SK-MEL-5 (cell line): ENCODE measurements around the gene IGFBP7. TPM values are rescaled to one million over a fixed set of nuclear protein-coding genes. Genes with fewer than 3 reads are reported as not detected.

ENCODE experiments used
- DNase-seq: peaks from one replicate; pipeline ENCODE4 v3.0.0-alpha.2; 2016; ENCODE audit warnings: low read depth, low spot score
- in situ Hi-C: cut with HindIII; loops from 2 replicates; pipeline ENCODE4 v1.10.0; 2016; ENCODE audit warnings: low sequenced_read_pairs, high pct_unique_total_duplicates, low pct_unique_long_range_greater_than_20kb
- polyA plus RNA-seq, 2 experiments: library from polyadenylated mRNA; depleted of rRNA; stranded (reverse); fragments of >200 nt; gene quantifications; 2 replicates each; pipeline ENCODE4 v1.2.3, GENCODE V29; 2015
- total RNA-seq: library from RNA; depleted of rRNA; stranded (reverse); fragments of >200 nt; shearing (Covaris generic); gene quantifications from 2 replicates; pipeline ENCODE4 v1.2.3, GENCODE V29; 2014; rRNA removed

IGFBP7 gene
- total RNA-seq = 210 and 214 TPM in 2 replicates
- polyA plus RNA-seq (2015; cell fraction: cytosol; rRNA removed) = 312 and 354 TPM in 2 replicates
- 79.2 and 85.7 TPM in 2 replicates for polyA plus RNA-seq (2015; cell fraction: nucleus; rRNA removed)

GRCh38 chr4:57109847-57110639, at the start of gene IGFBP7:
Gene IGFBP7 (minus strand): TSS chr4:57110385. CDS start chr4:57110351, 34 bp downstream.
- in situ Hi-C loops = no loop called here
- DNase-seq = peak; percentile 24

GRCh38 chr4:57159866-57160265, 49.7 kb upstream of the IGFBP7 start:
- in situ Hi-C loops = no loop called here
- no peak for DNase-seq

DNA sequence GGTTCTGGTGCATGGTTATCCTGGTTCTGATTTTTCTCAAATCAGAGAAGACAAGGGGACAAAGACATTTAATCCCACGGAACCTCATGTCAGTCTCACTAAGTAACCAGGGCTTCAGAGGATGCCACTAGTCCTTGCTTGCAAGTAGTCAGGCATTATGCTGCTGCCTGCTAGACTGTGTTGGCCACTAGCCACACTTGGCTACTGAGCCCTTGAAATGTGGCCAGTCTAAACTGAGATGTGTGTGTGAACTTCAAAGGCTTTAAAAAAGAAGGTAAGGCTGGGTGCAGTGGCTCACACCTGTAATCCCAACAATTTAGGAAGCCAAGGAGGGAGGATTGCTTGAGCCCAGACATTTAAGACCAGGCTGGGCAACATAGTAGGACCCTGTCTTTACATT, 48.6 kb upstream of the IGFBP7 start:
- DNase-seq = no peak
- in situ Hi-C loops = no loop called here

GRCh38 chr4:57158221-57158620, 48.0 kb upstream of the IGFBP7 start:
- DNase-seq = peak; percentile 47
- in situ Hi-C loops = no loop called here

DNA sequence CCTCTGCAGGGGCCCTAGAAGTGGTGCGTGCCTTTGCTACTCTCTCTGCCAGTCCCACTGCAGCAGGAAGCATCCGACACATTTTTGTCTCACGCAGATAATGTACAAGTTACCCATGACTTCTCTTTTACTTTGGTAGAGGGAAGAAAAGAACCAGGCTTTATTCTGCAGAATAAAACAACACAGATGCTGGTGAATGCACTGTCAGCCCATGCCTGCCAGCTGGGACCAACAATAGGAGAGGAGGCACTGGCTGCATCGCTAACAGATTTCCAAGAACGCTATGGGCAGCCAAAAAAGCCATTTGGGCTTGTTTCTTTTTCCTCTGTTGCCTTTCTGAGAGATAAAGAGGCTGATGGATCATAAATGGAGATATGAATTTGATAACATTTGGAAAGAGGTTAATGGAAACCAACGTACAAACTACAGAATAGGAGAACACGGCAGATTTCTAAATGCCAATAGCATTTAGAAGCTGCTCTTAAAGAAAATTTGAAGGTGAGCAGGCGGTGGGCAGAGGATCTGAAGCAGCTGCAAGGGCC, 47.5 kb upstream of the IGFBP7 start:
- in situ Hi-C loops = no loop called here
- no peak for DNase-seq

- in situ Hi-C loops = no loop called here
- DNase-seq = no peak
These were observed 46.2 kb upstream of the IGFBP7 start for GRCh38 chr4:57156242-57156990.

GRCh38 chr4:57154926-57155325, 44.7 kb upstream of the IGFBP7 start:
- in situ Hi-C loops = no loop called here
- peak; percentile 68 for DNase-seq

DNA sequence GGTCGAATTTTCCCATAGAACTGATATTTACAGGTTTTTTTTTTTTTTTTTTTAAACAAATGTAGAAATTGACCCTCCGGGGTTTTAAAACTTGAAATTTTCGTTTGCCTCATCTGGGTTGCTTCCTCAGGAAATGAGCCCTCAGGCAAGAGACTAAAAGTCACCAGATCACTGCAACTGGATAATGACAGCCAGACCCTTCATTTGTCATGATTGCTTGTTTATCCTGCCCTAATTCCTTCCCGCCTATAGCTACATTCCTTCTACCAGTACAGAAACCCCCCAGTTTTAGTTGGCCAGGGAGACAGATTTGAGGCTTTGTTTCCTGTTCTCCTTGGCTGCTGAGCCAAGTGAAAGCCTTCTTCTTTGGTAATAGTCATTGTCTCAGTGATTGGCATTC, 44.0 kb upstream of the IGFBP7 start:
- in situ Hi-C loops = no loop called here
- peak; percentile 79 for DNase-seq

DNA sequence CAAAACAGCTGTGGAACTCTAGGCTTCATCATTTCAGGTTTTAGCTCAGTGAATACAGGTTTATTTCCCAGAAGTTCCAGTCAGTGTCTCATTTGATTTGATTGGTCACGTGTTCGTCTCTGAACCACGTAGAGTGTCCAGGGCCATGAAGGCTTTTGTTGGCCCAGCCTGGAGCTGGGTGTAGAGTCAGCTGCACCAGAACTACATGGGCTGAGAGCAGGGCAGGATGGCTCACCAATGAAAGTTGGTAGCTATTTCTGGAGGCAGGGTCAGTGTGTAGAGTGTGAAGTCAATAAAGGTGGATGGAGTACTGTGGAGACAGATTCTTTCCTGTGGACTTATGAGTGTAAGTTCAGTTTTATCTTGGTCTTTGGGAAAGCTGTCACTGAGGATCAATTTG, 43.0 kb upstream of the IGFBP7 start:
- in situ Hi-C loops = no loop called here
- no peak for DNase-seq

DNA sequence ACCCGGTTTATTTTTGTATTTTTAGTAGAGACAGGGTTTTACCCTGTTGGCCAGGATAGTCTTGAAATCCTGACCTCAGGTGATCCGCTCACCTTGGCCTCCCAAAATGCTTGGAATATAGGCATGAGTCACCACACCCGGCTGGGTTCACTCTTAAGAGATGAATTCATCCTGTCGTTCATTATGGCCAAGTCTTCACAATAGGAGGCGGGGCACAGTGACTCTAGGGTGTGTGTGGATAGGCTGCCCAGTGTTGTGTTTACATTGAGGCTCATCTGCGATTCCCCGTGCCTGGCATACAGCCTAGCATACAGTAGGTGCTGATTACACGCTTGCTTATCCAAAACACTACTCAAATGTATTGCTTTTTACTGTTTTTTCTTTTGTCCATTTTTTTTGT, 41.3 kb upstream of the IGFBP7 start:
- in situ Hi-C loops = no loop called here
- no peak for DNase-seq

DNA sequence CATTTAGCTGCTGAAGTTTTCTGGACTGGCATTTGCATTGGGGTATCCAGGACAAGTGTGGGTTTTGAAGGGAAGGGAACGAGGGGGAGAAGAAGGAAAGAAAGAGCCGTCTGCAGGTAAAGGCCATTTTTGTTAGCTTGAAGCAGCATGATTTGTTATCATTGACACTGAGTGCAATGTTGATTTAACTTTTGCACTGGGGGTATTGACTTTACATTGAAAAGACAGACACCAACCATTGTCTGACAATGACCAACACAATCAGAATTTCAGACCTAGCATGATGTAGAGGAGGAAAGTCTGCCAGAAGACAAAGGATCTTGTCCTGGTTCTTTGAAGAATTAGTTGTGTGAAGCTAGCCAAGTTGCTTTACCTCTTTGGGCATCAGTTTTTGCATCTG, 39.6 kb upstream of the IGFBP7 start:
- in situ Hi-C loops = no loop called here
- DNase-seq = no peak

GRCh38 chr4:57148831-57149505, 38.8 kb upstream of the IGFBP7 start:
- DNase-seq = no peak
- in situ Hi-C loops = no loop called here

DNA sequence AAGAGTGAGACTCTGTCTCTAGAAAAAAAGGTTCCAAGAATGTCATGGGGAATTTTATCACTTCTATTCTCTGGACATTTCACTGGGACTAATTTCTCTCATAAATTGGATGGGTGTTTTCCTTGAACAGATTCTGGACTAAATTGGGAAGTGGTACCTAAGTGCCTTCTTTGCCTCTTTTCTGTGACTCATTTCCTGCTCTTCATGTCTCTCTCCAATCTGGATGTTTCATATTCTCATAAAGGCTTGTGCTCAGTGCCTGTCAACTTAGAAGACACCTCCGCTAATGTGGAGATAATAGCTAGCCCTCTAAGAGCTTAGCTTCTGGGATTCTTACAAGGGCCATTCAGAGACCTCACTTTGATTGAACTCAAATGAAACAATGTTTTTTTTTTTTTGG, 38.0 kb upstream of the IGFBP7 start:
- in situ Hi-C loops = no loop called here
- no peak for DNase-seq

- in situ Hi-C loops = no loop called here
- DNase-seq = no peak
These were observed 37.3 kb upstream of the IGFBP7 start for GRCh38 chr4:57147335-57148060.

DNA sequence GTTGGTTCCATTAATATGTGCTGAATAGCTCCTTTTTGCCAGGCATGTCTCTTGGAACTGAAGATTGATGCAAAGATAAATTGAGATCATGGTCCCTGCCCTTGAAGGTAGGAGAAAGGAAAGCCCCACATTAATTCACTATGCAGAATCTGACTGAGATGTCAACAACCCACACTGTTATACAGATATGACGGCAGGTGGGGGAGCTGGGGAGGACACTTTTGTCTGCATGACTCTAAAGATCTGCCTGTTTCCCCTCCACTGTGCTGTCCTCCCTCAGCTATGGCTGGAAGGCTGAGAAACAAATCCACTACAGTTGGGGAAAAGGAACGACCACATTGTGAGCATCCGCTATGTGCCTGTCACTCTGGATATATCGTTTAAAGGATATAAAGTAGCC, 36.3 kb upstream of the IGFBP7 start:
- in situ Hi-C loops = no loop called here

DNA sequence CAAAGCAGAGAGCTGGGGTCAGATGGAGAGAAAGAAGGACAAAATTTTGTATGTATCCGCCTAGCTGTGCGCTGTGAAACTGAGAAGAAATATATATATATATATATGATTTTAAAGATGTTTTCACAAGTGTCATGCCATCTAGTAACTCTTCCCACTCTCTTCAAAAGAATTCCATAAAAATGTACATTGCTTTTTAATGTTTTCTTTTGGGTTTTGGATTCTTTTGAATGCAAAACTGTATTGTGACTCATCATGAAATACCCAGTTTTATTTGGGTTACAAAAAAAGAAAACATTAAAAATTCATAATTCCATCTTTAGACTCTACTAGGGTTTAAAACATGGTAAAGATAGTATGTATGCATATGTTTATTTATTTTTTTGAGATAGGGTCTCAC, 34.3 kb upstream of the IGFBP7 start:
- in situ Hi-C loops = no loop called here
- no peak for DNase-seq

More for the DNA sequence above, 36.3 kb upstream of the IGFBP7 start:
- DNase-seq = no peak

- in situ Hi-C loops = no loop called here
- DNase-seq = no peak
These were observed 29.6 kb upstream of the IGFBP7 start for GRCh38 chr4:57139783-57140182.
